ENCODE results near the gene DIRAS3. TPM values are rescaled to one million over a fixed set of nuclear protein-coding genes. Genes with fewer than 3 reads are reported as not detected.

DIRAS3 gene
- total RNA-seq, 2 experiments from 2014 or later: not detected

DNA sequence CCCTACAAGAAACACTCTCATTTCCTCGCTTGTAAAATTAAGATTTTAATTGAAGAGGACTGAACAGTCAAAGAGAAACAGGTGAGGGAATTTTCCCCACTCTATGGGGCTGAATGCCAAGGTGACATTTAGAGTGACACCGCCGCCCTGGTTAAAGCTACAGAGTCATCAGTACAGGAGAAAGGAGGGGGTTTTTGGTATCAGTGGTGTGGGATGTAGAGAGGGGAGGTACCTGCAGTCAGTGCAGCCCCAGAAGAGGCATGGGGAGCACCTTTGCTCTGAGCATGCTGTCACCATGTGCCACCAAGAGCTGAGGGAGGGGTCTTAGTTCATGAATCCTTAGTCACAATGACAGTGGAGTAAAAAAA lies 2.8 kb downstream of the DIRAS3 start:
- peaks cover 6% of the 10 kb centered on the region for H3K4me1 Mint-ChIP-seq (ENCODE audit: low read depth)
- intact Hi-C loops (cut with micrococcal nuclease): no loop called here
- CTCF ChIA-PET: no interaction called here
- no peak overlapping the region for H3K4me3 Mint-ChIP-seq
- DNase-seq: peak; percentile 18
- peaks cover 26% of the 10 kb centered on the region for H3K27me3 Mint-ChIP-seq (ENCODE audit: low read depth)
- H3K36me3 Mint-ChIP-seq (ENCODE audit: low read depth): no peaks in the 10 kb centered on the region
- H3K27ac Mint-ChIP-seq: no peak overlapping the region
- peaks cover 2% of the 10 kb centered on the region for H3K9me3 Mint-ChIP-seq

- Mint-ChIP-seq H3K36me3 (ENCODE audit: low read depth) (no peaks in the 10 kb centered on the region), H3K27me3 (ENCODE audit: low read depth) (peaks cover 26% of the 10 kb centered on the region), H3K4me1 (ENCODE audit: low read depth) (peaks cover 6% of the 10 kb centered on the region), H3K9me3 (peaks cover 2% of the 10 kb centered on the region), H3K27ac (no peak overlapping the region), H3K4me3 (no peak overlapping the region)
- DNase-seq: no peak
- intact Hi-C loops (cut with micrococcal nuclease): no loop called here
- CTCF ChIA-PET: no interaction called here
Observed at GRCh38 chr1:68046885-68047658, 3.4 kb downstream of the DIRAS3 start.

DNA sequence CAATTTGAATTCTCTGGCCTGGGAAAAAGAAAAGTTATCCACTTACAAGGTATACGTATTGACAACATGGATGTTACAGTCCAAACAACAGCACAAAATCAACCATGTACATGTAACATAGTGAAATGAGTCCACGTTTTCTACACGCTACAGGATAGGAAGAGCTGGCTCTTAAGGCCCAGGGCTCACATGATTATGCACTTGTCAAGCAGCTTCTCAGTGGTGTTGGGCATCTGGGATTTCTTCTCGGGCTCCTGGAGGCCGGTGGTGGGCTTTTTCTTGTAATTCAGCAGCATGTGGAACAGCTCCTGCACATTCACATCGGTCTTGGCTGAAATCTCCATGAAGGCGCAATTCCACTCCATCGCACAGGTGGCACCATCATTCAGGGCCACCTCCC lies 4.0 kb downstream of the DIRAS3 start:
- peaks cover 6% of the 10 kb centered on the region for H3K4me1 Mint-ChIP-seq (ENCODE audit: low read depth)
- no peak overlapping the region for H3K27ac Mint-ChIP-seq
- intact Hi-C loops (cut with micrococcal nuclease): no loop called here
- no peaks in the 10 kb centered on the region for H3K36me3 Mint-ChIP-seq (ENCODE audit: low read depth)
- peaks cover 21% of the 10 kb centered on the region for H3K27me3 Mint-ChIP-seq (ENCODE audit: low read depth)
- CTCF ChIA-PET: no interaction called here
- H3K9me3 Mint-ChIP-seq: peaks cover 2% of the 10 kb centered on the region
- DNase-seq: no peak
- H3K4me3 Mint-ChIP-seq: no peak overlapping the region

DNA sequence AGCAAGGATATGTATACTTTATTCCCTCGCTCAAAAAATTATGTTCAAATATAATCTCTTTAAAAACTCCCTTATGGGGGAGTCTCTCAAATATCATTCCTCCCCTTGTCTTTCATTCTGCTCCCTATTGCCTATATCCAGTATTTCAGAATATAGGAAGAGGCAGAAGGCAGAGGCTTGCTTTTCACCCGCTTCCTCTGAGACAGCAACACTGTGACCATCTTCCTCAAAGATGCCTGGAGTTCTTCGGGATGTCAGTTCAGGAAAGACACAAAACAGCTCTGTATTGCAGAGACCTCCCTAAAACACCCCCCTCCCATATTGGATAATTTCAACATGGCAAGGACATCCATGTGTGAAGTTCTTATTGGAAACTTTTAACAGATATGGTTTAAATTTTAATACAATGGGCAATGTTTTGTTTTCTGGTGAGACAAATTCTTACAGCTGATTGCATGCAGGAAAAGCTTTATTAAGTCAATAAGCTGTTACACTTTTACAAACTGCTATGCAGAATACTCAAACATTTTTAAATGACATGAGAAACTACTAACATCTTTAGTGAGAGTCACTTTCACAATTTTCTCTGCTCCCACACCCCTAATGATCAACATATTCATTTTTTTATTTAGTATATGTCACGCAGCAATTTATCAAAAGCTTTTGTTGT lies 4.8 kb downstream of the DIRAS3 start:
- CTCF ChIA-PET: no interaction called here
- intact Hi-C loops (cut with micrococcal nuclease): no loop called here
- peaks cover 2% of the 10 kb centered on the region for H3K9me3 Mint-ChIP-seq

DNA sequence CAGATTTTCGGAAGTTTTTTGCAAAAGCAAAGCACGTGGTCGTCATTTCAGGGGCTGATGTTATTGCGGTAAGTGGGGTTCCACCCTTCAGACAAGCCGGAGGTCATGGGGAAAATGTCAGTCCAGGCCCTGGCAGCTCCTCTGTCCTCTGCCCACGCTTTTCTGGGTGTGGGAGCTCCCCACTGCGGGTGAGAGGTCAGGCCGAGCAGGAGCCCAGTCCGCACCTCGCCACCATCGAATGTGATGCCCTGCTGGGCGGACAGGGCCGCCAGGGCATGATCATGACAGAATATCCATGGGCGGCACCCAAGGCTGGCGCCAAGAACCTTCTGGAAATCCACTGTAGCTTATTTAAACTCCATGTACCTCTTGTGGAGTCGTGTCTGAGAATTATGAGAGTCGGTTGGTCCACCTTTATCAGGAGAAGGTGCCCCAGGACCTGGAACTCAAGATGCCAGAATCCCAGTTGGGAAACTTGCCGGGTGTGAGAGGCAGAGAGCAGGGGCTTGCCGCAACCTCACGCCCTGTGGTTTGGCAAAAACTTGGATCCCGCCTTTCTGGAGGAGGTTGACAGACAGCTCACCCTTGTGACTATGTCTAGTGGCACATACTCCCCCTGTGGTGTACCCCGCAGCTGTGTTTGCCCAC lies 6.9 kb downstream of the DIRAS3 start:
- H3K9me3 Mint-ChIP-seq: peaks cover 2% of the 10 kb centered on the region
- peaks cover 4% of the 10 kb centered on the region for H3K4me1 Mint-ChIP-seq (ENCODE audit: low read depth)
- no peak overlapping the region for H3K27ac Mint-ChIP-seq
- H3K4me3 Mint-ChIP-seq: no peak overlapping the region
- no peaks in the 10 kb centered on the region for H3K36me3 Mint-ChIP-seq (ENCODE audit: low read depth)
- CTCF ChIA-PET: no interaction called here
- no peak for DNase-seq
- intact Hi-C loops (cut with micrococcal nuclease): no loop called here
- H3K27me3 Mint-ChIP-seq (ENCODE audit: low read depth): peaks cover 5% of the 10 kb centered on the region

More for the DNA sequence above, 4.8 kb downstream of the DIRAS3 start:
- DNase-seq: no peak
- no peaks in the 10 kb centered on the region for H3K36me3 Mint-ChIP-seq (ENCODE audit: low read depth)
- H3K27me3 Mint-ChIP-seq (ENCODE audit: low read depth): peaks cover 20% of the 10 kb centered on the region
- no peak overlapping the region for H3K27ac Mint-ChIP-seq
- peaks cover 6% of the 10 kb centered on the region for H3K4me1 Mint-ChIP-seq (ENCODE audit: low read depth)
- H3K4me3 Mint-ChIP-seq: no peak overlapping the region

GRCh38 chr1:68036946-68037345 lies 13.5 kb downstream of the DIRAS3 start:
- intact Hi-C loops (cut with micrococcal nuclease): no loop called here
- Mint-ChIP-seq H3K27ac (no peak overlapping the region), H3K27me3 (ENCODE audit: low read depth) (no peaks in the 10 kb centered on the region), H3K36me3 (ENCODE audit: low read depth) (no peaks in the 10 kb centered on the region), H3K4me3 (no peak overlapping the region), H3K4me1 (ENCODE audit: low read depth) (no peaks in the 10 kb centered on the region), H3K9me3 (peaks cover 7% of the 10 kb centered on the region)
- no peak for DNase-seq
- CTCF ChIA-PET: no interaction called here

- intact Hi-C loops (cut with micrococcal nuclease): no loop called here
- CTCF ChIA-PET: no interaction called here
- Mint-ChIP-seq H3K9me3 (peaks cover 2% of the 10 kb centered on the region), H3K27ac (no peak overlapping the region), H3K4me3 (no peak overlapping the region), H3K4me1 (ENCODE audit: low read depth) (no peaks in the 10 kb centered on the region), H3K36me3 (ENCODE audit: low read depth) (no peaks in the 10 kb centered on the region), H3K27me3 (ENCODE audit: low read depth) (no peaks in the 10 kb centered on the region)
- no peak for DNase-seq
Observed at GRCh38 chr1:68029444-68029843, 21.0 kb downstream of the DIRAS3 start.

DNA sequence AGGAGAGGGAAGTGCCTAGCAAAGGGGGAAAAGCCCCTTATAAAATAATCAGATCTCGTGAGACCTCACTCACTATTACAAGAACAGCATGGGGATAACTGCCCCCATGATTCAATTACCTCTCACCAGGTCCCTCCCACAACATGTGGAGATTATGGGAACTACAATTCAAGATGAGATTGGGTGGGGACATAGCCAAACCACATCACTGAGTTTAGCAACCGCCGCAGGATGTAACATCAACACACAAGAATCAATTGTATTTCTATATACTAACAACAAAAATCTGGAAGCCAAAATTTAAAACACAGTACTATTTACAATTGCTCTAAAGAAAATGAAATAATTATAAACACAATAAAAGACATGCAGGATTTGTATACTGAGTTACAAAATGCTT lies 21.9 kb downstream of the DIRAS3 start:
- H3K4me1 Mint-ChIP-seq (ENCODE audit: low read depth): no peaks in the 10 kb centered on the region
- intact Hi-C loops (cut with micrococcal nuclease): no loop called here

GRCh38 chr1:68024635-68025338 lies 25.6 kb downstream of the DIRAS3 start:
- Mint-ChIP-seq H3K36me3 (ENCODE audit: low read depth) (no peaks in the 10 kb centered on the region), H3K4me1 (ENCODE audit: low read depth) (no peaks in the 10 kb centered on the region), H3K27me3 (ENCODE audit: low read depth) (peaks cover 8% of the 10 kb centered on the region), H3K9me3 (no peaks in the 10 kb centered on the region), H3K27ac (no peak overlapping the region), H3K4me3 (no peak overlapping the region)
- intact Hi-C loops (cut with micrococcal nuclease): no loop called here
- no peak for DNase-seq
- CTCF ChIA-PET: no interaction called here

More for the DNA sequence above, 21.9 kb downstream of the DIRAS3 start:
- H3K9me3 Mint-ChIP-seq: no peaks in the 10 kb centered on the region
- H3K36me3 Mint-ChIP-seq (ENCODE audit: low read depth): no peaks in the 10 kb centered on the region
- CTCF ChIA-PET: no interaction called here
- no peak overlapping the region for H3K4me3 Mint-ChIP-seq
- H3K27me3 Mint-ChIP-seq (ENCODE audit: low read depth): no peaks in the 10 kb centered on the region
- DNase-seq: no peak
- no peak overlapping the region for H3K27ac Mint-ChIP-seq

DNA sequence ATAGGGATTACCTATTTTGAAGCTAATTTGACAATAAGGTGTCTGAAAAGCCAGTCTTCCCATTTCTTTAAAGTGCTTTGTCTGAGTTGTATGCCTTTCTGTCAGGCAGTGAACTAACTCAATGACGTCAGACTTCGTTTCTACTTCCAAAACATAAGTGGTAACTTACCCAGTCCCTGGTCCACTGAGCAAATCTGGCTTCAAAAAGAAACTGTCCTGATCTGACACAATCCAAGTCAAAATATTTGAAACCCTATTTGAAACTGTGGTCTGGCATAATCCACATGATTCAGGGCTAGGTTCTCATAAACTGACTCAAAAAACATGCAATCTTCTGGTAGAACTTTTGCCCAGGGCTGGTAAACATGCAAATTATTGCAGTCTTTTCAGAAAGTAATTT lies 34.0 kb downstream of the DIRAS3 start:
- Mint-ChIP-seq H3K9me3 (no peaks in the 10 kb centered on the region), H3K4me3 (no peak overlapping the region), H3K27me3 (ENCODE audit: low read depth) (no peaks in the 10 kb centered on the region), H3K4me1 (ENCODE audit: low read depth) (no peaks in the 10 kb centered on the region), H3K27ac (no peak overlapping the region), H3K36me3 (ENCODE audit: low read depth) (no peaks in the 10 kb centered on the region)
- DNase-seq: no peak
- intact Hi-C loops (cut with micrococcal nuclease): no loop called here
- CTCF ChIA-PET: interaction anchor here (0.6 kb wide), 1 partner anchor 250 kb away, joined by 3 read pairs; no protein-coding TSS in a partner anchor

DNA sequence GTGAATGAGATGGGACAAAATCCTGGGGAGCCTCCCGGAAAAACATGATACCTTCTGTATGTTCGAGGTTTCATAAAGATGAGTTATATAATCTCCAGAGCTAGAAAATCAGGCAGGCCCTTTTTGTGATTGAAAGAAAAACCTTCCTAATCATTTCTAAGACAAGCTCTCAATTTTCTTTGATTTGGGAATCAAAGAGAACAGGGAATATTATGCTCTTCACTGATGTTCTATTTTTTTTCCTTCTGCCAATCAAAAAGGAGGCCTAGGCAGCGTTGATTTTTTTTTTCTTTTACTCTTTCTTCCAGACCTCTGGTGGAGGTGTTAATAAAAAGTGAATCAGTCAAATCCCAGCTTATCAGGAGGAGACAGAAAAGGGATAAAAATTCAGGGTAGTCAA lies 34.5 kb downstream of the DIRAS3 start:
- Mint-ChIP-seq H3K4me1 (ENCODE audit: low read depth) (no peaks in the 10 kb centered on the region), H3K4me3 (no peak overlapping the region), H3K27ac (no peak overlapping the region), H3K36me3 (ENCODE audit: low read depth) (no peaks in the 10 kb centered on the region), H3K9me3 (no peaks in the 10 kb centered on the region), H3K27me3 (ENCODE audit: low read depth) (no peaks in the 10 kb centered on the region)
- CTCF ChIA-PET: interaction anchor here (0.6 kb wide), 1 partner anchor 250 kb away, joined by 3 read pairs; no protein-coding TSS in a partner anchor
- intact Hi-C loops (cut with micrococcal nuclease): no loop called here
- no peak for DNase-seq

GRCh38 chr1:68015369-68015768 lies 35.1 kb downstream of the DIRAS3 start:
- no peaks in the 10 kb centered on the region for H3K27me3 Mint-ChIP-seq (ENCODE audit: low read depth)
- no peaks in the 10 kb centered on the region for H3K36me3 Mint-ChIP-seq (ENCODE audit: low read depth)
- no peaks in the 10 kb centered on the region for H3K4me1 Mint-ChIP-seq (ENCODE audit: low read depth)

More at GRCh38 chr1:68015369-68015768, 35.1 kb downstream of the DIRAS3 start:
- no peak overlapping the region for H3K27ac Mint-ChIP-seq
- intact Hi-C loops (cut with micrococcal nuclease): no loop called here
- CTCF ChIA-PET: no interaction called here
- no peak overlapping the region for H3K4me3 Mint-ChIP-seq
- no peak for DNase-seq
- H3K9me3 Mint-ChIP-seq: no peaks in the 10 kb centered on the region

All from activated naive CD4-positive, alpha-beta T cell treated with anti-CD3 and anti-CD28 coated beads for 36 hours (primary cell).